UCSD-AML1 (cell line): ENCODE results near the gene LRRC17.
"Not testable (repeated sequence)": the region's sequence is repeated elsewhere in the genome, so short reads cannot be mapped to it uniquely, and the experiment has no call there.

Experiments used
- DNase-seq: peaks from one replicate; lab custom pipeline; 2025; ENCODE audit not compliant: unreplicated experiment; lab: John Stamatoyannopoulos, UW

Gene LRRC17

GRCh38 chr7:102942181-102942866 lies 29.5 kb downstream of the LRRC17 start:
- no peak for DNase-seq

- DNase-seq: no peak
Observed at GRCh38 chr7:102942868-102943267, 30.1 kb downstream of the LRRC17 start.

- DNase-seq: no peak
Observed at GRCh38 chr7:102943423-102944169, 30.8 kb downstream of the LRRC17 start.

GRCh38 chr7:102944241-102944640 lies 31.4 kb downstream of the LRRC17 start:
- DNase-seq: no peak

GRCh38 chr7:102951839-102952238 lies 39.0 kb downstream of the LRRC17 start:
- DNase-seq: no peak

GRCh38 chr7:102953406-102953805 lies 40.6 kb downstream of the LRRC17 start:
- no peak for DNase-seq

- DNase-seq: not testable (repeated sequence)
Observed at GRCh38 chr7:102954359-102954758, 41.6 kb downstream of the LRRC17 start.

- DNase-seq: not testable (repeated sequence)
Observed at GRCh38 chr7:102958004-102958403, 45.2 kb downstream of the LRRC17 start.

GRCh38 chr7:102961993-102962392 lies 49.2 kb downstream of the LRRC17 start:
- not testable (repeated sequence) for DNase-seq

GRCh38 chr7:102966465-102966864 lies 53.7 kb downstream of the LRRC17 start:
- DNase-seq: no peak

- DNase-seq: no peak
Observed at GRCh38 chr7:102967798-102968197, 55.0 kb downstream of the LRRC17 start.

GRCh38 chr7:102973096-102973802 lies 60.4 kb downstream of the LRRC17 start:
- no peak for DNase-seq

- no peak for DNase-seq
Observed at GRCh38 chr7:102974366-102975236, 61.8 kb downstream of the LRRC17 start.

- DNase-seq: no peak
Observed at GRCh38 chr7:102975854-102976253, 63.1 kb downstream of the LRRC17 start.

- no peak for DNase-seq
Observed at GRCh38 chr7:102976493-102976892, 63.7 kb downstream of the LRRC17 start.

- DNase-seq: not testable (repeated sequence)
Observed at GRCh38 chr7:102977586-102977985, 64.8 kb downstream of the LRRC17 start.

- no peak for DNase-seq
Observed at GRCh38 chr7:102978284-102978683, 65.5 kb downstream of the LRRC17 start.

- no peak for DNase-seq
Observed at GRCh38 chr7:102979670-102980069, 66.9 kb downstream of the LRRC17 start.

GRCh38 chr7:102981451-102981850 lies 68.7 kb downstream of the LRRC17 start:
- DNase-seq: no peak

GRCh38 chr7:102982235-102982634 lies 69.4 kb downstream of the LRRC17 start:
- no peak for DNase-seq

GRCh38 chr7:102983602-102984001 lies 70.8 kb downstream of the LRRC17 start:
- DNase-seq: no peak
